GM04503 (cell line): Measurements from ENCODE around the gene FAM229A.

Experiments
- DNase-seq: peaks from one replicate; pipeline ENCODE4 v3.0.0-alpha.2; 2012; ENCODE audit warnings: low read depth

The FAM229A gene

DNA sequence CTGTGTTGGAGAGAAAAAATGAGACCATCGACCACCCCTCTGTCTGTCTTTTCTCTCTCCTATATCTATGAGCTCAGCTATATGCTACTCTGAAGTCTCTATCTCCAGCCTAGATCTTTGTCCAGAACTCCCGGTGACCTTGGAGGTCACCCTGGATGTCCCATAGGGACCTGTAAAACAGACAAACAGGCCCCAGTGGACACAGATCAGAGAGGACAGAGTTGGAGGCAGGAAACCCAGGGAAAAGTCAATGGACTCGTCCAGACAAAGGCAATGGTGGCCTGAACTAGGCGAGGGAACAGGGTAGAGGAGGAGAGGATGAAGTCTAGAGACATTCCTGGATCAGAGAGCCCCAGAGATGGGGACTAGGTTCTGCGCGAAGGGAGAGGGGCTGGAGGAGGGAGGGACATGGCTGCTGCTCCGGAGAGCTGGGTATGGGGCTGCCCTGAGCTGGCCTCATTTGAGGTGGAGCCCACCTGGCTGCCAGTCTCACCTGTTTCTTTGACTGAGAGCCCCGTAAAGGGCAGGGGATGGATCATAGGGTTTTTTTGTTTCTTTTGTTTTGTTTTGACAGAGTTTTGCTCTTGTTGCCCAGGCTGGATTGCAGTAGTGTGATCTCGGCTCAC is 15.6 kb downstream of the FAM229A start:
- no peak for DNase-seq

DNA sequence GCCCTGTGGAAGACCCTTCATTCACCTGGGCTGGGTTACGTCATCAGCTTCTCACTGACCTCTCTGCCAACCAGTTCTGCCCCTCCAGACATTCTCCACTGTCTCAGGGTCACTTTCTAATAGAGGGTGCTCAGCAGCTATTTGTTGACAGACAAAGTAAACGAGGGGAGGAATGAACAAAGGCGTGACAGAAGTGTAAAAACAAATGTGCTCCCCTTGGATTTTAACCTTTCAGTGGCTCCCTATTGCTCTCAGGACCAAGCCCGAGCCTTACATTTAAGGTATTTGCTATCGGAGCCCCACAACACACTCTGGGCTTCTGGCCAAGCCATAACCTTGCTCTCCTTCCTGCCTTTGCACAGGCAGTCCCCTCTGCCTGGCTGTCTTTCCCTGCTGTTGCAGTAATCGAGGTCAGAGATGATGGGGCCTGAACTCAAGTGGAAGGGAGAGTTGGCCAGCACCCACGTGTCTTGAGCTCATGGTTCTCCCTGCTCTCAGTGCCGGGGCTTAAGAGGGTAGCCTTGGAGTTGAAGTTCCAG is 16.9 kb downstream of the FAM229A start:
- DNase-seq: no peak

DNA sequence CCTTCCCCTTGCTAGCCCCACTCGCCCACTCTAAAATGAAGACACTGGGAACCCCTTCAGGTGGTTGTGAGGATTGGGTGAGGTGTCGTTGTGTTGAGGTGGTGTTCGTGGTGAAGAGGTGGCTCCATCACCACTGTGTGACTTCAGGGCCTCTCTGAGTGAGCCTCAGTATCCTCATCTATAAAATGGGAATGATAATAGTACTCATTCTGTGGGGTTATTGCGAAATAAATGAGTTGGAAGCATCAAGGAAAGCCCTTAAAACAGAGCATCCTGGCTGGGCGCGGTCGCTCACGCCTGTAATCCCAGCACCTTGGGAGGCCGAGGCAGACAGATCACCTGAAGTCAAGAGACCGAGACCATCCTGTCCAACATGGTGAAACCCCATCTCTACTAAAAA is 19.6 kb downstream of the FAM229A start:
- DNase-seq: no peak

- no peak for DNase-seq
Measured at GRCh38 chr1:32341971-32342370, 20.3 kb downstream of the FAM229A start.

DNA sequence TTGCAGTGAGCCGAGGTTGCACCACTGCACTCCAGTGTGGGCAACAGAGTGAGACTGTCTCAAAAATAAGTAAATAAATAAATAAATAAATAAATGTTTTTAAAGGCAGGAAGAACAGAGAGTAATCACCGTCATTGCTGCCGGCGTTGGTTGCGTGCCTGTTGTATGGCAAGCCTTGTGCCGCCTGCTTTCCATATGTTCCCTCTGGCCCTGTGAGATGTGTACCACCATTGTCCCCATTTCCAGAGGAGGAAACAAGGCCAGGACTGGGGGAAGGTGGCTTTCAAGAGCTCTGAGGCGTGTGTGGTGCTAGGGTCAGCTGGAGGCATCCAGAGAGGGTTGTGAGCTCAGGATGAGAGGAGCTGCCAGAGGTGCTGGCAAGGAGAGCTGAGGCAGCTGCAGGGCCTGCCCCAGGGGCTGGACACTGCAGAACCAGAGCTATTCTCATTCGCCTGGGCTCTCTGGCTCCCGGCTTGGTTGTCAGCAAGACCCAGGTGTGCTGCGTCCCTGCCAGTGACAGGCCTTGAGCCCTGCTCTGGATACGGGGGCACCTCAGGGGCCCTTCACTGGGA is 21.0 kb downstream of the FAM229A start:
- no peak for DNase-seq

DNA sequence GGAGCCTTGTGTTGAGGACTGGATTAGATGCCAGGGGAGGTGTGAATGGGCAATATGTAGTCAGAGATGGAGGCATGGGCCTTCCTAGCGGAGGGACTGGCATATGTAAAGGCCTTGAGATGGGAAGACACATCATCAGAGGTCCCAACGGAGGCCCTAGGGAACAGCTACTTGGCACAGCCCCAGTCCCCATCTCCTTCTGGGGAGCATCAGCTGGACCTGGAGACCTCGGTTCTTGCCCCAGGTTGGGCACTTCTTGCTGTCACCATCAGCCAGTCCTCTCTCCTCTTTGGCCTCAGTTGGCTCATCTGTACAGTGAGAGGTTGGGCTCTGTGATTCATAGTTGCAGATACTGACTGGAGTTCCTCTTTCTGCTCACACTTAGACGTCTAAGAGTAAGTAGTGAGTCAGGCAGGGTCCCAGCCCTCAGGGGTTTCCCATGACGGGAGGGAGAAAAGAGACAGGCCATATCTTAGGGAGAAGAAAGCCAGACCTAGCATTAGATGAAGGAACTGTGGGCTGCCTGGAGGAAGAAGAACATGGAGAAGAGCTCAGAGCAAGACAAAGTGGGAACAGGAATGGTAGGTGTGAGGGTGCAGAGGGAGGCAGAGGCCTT is 22.8 kb downstream of the FAM229A start:
- no peak for DNase-seq

DNA sequence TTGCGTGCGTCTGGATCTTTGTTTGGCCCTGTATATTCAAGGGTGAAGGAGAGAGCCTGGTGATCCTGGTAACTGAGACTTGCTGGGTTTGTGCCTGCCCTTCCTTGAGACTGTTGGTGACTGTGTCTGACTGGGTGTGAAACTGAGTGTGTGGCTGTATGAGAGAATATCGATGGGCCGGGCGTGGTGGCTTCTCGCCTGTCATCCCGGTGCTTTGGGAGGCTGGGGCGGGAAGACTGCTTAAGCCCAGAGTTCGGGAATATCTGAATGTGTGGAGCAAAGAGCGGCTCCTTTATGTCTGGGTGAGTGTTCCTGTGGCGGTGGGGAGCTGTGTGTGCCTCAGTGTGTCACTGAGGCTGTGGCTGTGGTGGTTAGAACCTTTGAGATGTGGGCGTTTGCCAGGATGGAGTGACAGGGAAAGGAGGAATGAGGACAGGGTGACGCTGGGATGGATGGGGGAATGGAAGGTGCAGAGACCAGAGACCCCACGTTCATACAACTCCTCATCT is 23.6 kb downstream of the FAM229A start:
- no peak for DNase-seq

DNA sequence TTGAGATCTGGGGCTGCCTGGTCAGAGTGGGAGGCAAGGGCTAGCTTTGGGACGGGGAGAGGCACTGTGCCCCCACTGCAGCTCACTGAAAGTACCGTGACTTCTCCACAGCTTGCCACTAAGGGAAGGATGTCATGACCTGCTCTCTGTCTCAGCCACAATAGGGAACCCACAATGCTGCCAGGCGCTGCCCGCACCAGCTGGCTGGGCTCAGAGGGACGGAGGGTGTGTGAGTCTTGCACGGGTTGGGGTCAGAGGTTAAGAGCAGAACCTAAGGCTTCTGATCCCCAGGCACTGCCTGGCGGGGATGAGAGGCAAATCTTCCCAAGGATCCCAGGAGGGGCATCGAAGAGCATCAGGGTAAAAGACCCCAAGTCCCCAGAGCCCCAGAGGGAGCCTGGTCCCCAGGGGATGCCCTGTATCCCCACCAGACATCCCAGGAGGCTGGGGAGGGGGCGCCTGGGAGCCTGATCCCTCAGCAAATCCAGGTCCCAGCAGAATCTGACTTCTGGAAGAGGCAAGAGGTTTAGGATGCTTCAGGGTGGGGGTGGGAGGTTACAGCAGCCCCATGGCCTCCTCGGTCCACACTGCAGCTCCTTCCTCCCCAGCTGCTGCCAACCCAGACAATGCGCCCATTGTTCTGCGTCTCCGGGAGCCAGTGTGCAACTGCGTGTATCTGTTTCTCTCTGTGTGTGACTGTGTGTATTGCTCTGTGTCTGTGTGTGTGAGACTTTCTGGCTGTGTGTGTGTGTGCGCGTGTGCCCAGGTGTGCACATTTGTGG is 24.2 kb downstream of the FAM229A start:
- no peak for DNase-seq

GRCh38 chr1:32336963-32337675 is 25.2 kb downstream of the FAM229A start:
- DNase-seq: no peak

DNA sequence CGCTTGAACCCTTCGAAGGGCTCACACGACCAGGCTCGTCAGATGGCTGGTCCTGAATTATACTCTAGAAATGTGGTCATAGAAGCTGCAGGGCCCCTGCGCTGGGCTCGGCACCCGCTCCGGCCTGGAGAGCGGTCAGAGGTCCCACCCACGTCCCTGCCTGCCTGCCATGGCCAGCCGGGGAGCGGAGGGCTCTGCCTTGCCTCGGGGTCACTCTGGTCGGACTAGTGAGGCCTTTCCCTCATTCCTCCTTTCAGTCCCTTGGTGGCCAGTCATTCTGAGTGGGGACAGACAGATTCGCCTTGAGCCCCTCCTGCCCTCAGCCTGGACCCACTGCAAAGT is 25.7 kb downstream of the FAM229A start:
- no peak for DNase-seq

DNA sequence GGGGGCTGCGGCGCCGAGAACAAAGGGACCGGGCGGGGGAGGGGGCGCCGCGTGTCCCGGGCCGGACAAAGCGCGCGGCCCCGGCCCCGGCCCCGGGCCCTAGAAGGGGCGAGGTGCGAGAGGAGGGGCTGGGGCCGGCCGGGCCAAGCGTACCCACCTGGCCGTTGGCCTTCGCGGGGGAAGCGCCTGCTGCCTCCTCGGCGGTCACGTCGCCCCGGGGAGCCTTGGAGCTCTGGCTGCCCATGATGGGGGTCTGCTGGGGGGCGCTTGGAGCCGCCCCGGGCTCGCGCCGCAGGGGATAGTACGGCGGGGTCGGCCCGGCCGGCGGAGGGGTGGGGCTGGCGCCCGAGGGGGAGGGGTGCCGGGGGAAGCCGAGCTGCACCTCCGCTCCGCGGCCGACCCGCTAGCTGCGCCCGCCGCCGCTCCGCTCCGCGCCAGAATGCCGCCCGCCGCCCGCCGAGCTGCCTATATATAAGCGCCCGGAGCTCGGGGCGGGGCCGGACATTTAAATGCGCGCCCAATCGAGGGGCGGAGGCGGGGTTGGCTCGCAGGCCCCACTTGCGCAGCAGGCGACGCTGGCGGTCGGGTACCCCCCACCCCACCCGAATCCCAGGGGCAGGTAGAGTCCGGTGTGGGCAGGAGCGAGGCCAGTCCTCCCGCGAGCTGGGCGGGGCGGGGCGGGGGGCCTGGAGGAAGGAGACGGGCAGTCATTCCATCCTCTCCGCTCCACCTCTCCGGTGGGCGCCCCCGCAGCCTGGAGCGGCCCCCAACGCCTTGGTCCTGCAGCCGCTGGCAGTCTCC is 26.3 kb downstream of the FAM229A start, which contains the start of gene MARCKSL1:
MARCKSL1 (minus strand) TSS at position 444 of the 801 bp plus-strand sequence; CDS start at position 244, 200 bp downstream.
- DNase-seq: no peak

DNA sequence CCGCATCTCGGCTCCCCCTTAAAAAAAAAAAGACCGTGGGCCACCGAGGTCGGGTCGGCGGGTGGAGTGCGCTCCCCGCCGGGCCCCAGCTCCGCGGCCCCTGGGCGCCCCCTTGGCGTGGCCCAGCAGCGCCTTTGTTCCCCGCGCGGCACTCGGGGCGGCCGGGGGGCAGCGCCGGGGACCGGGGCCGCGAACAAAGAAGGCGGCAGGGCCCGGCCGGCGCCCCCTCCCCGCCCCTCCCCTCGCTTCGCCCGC is 26.8 kb downstream of the FAM229A start:
- DNase-seq: no peak

DNA sequence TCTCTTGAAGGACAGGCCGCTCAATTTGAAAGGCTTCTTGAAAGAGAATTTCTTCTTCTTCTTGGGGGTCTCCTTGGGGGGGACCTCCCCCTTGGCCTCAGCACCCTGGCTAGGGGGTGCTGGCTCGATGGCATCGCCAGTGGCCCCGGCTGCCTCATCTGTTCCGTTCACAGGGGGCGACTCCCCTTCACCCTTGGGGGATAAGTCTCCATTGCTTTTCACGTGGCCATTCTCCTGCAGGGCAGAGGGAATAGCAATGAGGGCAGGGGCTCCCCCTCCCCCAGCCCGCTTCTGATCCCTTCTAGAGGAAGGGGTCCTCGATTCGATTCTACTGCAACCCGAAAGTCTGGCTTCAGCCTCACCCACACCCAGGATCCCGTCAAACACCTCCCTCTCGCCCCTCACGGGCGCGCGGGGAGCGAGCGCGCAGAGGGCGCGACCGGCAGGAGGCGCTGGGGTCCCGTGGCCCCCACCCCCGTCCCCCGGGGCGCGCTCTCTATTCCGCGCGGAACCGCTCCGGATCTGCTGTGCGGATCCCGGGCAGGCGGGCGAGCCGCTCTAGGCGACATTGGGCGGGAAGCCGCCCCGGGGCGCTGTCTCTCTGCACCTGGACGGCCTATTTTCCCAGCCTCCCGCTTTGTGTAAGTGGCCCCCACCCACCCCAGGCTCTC is 27.3 kb downstream of the FAM229A start:
- DNase-seq: no peak

DNA sequence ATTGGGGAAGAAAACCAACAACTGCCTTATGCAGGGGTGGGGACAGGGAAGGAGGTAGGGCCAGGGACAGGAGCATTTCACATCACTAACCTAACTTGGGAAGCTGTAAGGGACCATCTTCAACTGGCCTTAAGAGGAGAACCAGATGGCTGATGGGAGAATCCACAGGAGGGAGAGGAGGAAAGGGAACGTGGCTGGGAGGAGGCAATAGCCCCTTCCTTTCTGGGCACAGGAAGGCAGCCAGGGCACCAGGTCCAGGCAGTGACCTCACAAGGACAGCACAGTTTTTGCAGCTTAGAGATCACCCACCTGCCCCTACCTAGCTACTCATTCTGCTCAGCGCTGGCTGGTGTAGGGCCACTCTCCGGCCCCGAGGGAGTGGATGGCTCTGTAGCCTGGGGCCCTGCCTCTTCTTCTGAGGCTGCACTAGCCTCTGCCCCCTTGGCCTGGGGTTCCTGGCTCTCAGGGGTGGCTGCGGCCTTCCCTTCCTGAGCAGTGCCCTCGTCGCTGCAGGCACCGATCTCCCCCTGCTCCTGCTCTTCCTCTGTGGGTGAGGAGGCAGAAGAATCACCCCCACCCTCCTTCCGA is 27.9 kb downstream of the FAM229A start:
- DNase-seq: no peak

GRCh38 chr1:32333251-32333963 is 28.9 kb downstream of the FAM229A start:
- no peak for DNase-seq

DNA sequence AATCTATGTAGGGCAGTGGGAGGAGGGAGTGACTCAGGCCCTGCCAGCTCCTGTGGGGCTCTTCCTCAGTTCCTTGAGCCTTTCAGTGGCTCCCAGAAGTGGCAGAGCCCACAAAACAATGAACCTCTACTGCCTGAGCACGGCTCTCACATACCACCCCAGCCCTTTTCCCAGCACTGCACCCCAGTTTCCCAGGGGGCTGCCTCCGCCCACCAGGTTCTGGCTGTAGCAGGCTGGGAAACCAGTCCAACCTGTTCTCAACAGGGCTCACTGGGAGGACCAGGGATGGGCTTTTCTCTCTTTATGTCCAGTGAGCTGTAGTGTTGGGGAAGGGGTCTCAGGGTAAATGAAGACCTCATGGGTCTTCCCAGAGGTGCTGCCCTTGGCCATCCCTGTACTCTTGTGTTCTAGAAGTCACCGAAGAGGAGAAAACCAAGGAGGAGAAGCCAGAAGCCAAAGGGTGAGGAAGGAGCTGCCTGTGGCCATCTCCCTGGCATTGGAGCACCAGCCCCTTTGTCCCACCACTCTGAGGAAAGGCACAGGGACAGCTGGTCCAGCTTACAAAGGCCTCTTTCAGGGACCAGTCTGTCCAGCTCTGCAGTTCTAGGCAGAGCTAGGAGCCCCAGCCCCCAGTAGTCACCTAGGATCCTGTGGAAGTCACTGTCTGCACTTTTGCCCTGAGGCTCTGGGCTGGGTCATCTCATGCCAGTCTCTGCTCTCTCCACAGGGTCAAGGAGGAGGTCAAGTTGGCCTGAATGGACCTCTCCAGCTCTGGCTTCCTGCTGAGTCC is 29.8 kb downstream of the FAM229A start:
- DNase-seq: no peak

GRCh38 chr1:32331549-32331948 is 30.7 kb downstream of the FAM229A start:
- DNase-seq: no peak

GRCh38 chr1:32330558-32331151 is 31.6 kb downstream of the FAM229A start:
- no peak for DNase-seq
